Measurements from ENCODE around the gene ABAT. TPM values are rescaled to one million over a fixed set of nuclear protein-coding genes. Genes with fewer than 3 reads are reported as not detected.
A peak's percentile ranks its signal among the peaks of the same experiment; 100 is the strongest.

Gene ABAT
- polyA plus RNA-seq (2011; rRNA removed) = 1.2 and 1.3 TPM in 2 replicates
- polyA plus RNA-seq (2012; cell fraction: cytosol; rRNA removed) = 0.16 and 0.27 TPM in 2 replicates
- 0.58 and 0.69 TPM in 2 replicates for polyA plus RNA-seq (2012; cell fraction: nucleus; rRNA removed)
- polyA plus RNA-seq (2017; fragmentation: RNase III; extraction: RNeasy Plus Mini Kit Qiagen cat#74134 plus additional on column Dnase treatment) = 0.60 to 0.68 TPM (median 0.66 TPM) in 3 replicates
- 1.1 and 1.7 TPM in 2 replicates for polyA minus RNA-seq (2011; rRNA and poly(A)+ RNA removed)

DNA sequence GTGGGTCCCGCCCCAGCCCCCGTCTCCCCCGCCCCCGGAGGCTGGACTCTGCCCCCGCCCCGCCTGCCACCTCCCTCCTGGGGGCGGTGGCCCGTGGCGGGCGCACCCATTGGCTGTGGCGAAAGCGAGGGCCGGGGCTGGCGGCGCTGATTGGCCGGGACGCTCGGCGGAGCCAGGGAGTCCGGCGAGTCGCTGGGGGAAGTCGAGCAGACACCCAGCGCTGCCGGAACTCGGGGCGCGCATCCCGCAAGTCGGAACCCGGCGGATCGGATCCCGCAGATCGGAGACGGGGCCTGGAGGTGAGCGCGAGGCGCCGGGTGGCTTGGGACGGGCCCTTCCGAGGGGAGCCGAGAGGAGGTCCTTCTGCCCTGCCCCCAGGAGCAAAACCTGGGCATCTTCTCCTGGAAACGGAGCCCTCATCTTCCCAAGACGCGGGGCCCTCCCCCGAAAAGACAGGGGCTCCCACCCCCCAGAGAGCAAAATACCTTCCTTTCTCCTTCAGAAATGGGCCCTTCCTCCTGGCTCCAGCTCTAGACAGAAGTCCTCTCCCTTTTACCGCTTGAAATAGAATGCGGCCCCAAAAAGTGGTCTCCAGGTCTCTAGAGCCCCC, at the start of gene ABAT:
Gene ABAT, plus strand, starts transcription at position 205 of the 610 bp plus-strand sequence. CDS start 61,123 bp downstream, outside the sequence.
- POLR2A ChIA-PET = no interaction called here
- H3K9me3 ChIP-seq = peaks cover 1% of the 10 kb centered on the region
- peak; percentile 97 to 99 for ATAC-seq
- H3K4me3 ChIP-seq = peak within 1 kb of the TSS; percentile 44
- peak within 1 kb of the TSS in 1 of 2 experiments; percentile 66; a peak in 3 of 6 replicates for H3K27ac ChIP-seq
- 10% methylated on average over 22 of the region's 49 CpGs for WGBS (ENCODE audit: missing lambda C conversion rate)
- H3K4me2 ChIP-seq = peak within 1 kb of the TSS; percentile 78
- CTCF ChIA-PET = interaction anchor here (2.5 to 2.6 kb wide), 2 partner anchors 13 to 206 kb away, joined by 8 to 14 read pairs; no protein-coding TSS in a partner anchor
- no peak for FAIRE-seq
- peaks cover 29% of the 10 kb centered on the region for H3K4me1 ChIP-seq
- TF ChIP-seq RNF2 (IDR thresholded peaks at IDR 0.05; ENCODE audit: borderline replicate concordance, low read depth) (peak; percentile 54; the same call in 1 of the 2 replicates), CBX2 (IDR thresholded peaks at IDR 0.05; ENCODE audit: borderline replicate concordance, low read depth) (no peak), CHD2 (IDR thresholded peaks at IDR 0.05; ENCODE audit: low read length, partially characterized antibody) (no peak)
- peak; percentile 66 to 93 for DNase-seq (ENCODE audit: low read depth in 1 of 2, low spot score in 1 of 2)

DNA sequence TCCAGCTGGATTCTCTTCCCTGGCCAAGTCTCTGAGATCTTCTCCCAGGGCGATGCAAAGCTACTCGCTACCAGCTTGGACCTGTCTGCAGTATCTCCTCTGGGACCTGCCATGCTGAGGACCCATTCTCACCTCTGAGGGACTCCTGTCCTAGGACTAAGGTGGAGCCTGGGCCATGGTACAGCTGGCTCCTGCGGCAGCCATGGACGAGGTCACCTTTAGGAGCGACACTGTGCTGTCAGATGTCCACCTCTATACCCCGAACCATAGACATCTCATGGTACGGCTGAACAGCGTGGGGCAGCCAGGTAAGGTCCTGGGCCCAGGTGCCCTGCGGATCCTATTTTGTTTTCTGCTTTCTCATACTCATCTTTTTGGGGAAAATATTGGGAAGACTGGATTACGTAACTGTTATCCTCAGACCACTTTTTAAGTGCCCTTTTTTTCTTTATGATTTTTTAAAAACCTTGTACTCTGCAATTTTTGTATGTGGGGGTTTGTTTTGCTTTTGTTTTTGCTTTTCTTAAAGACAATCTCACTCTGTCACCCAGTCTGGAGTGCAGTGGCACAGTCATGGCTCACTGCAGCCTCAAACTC, 48.8 kb upstream of the ABAT start:
- Histone ChIP-seq H3K9me3 (no peaks in the 10 kb centered on the region), H3K4me1 (peaks cover 15% of the 10 kb centered on the region), H3K4me3 (no peak overlapping the region), H3K27ac (no peak overlapping the region), H3K4me2 (no peak overlapping the region)
- ATAC-seq = no peak
- FAIRE-seq = no peak
- 93% methylated on average over 10 of the region's 10 CpGs for WGBS (ENCODE audit: missing lambda C conversion rate)
- ChIA-PET POLR2A (no interaction called here), CTCF (interaction anchor here (1.2 to 1.9 kb wide), 7 partner anchors 10 to 35 kb away, joined by 3 to 6 read pairs (median 4); no protein-coding TSS in a partner anchor)
- DNase-seq (ENCODE audit: low read depth in 1 of 2, low spot score in 1 of 2) = no peak
- TF ChIP-seq FOSB (CRISPR knock-in tag; IDR thresholded peaks at IDR 0.05) (no peak), BHLHE40 (IDR thresholded peaks at IDR 0.05; ENCODE audit: low read depth, low read length) (no peak), POLR2A (IDR thresholded peaks at IDR 0.05; ENCODE audit: low read length) (no peak), MAFK (IDR thresholded peaks at IDR 0.05; ENCODE audit: partially characterized antibody) (no peak), NFE2L2 (conservative IDR thresholded peaks at IDR 0.05; ENCODE audit: low read length) (no peak), HDAC2 (IDR thresholded peaks at IDR 0.05) (no peak), RNF2 (IDR thresholded peaks at IDR 0.05; ENCODE audit: borderline replicate concordance, low read depth) (no peak), NPAS2 (CRISPR knock-in tag; IDR thresholded peaks at IDR 0.05; ENCODE audit: borderline replicate concordance) (no peak), KDM5A (IDR thresholded peaks at IDR 0.05) (no peak), RFX5 (IDR thresholded peaks at IDR 0.05) (no peak), PHF8 (IDR thresholded peaks at IDR 0.05; ENCODE audit: borderline replicate concordance, low read depth) (no peak), FOXS1 (CRISPR knock-in tag; IDR thresholded peaks at IDR 0.05) (no peak), HOXB13 (CRISPR knock-in tag; IDR thresholded peaks at IDR 0.05; ENCODE audit: low read depth) (no peak), CEBPB (IDR thresholded peaks at IDR 0.05) (no peak)
- TF ChIP-seq, protein P1, sequence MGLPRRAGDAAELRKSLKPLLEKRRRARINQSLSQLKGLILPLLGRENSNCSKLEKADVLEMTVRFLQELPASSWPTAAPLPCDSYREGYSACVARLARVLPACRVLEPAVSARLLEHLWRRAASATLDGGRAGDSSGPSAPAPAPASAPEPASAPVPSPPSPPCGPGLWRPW (IDR thresholded peaks at IDR 0.05) = no peak
- TF ChIP-seq, protein P2, sequence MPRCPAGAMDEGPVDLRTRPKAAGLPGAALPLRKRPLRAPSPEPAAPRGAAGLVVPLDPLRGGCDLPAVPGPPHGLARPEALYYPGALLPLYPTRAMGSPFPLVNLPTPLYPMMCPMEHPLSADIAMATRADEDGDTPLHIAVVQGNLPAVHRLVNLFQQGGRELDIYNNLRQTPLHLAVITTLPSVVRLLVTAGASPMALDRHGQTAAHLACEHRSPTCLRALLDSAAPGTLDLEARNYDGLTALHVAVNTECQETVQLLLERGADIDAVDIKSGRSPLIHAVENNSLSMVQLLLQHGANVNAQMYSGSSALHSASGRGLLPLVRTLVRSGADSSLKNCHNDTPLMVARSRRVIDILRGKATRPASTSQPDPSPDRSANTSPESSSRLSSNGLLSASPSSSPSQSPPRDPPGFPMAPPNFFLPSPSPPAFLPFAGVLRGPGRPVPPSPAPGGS (IDR thresholded peaks at IDR 0.05) = no peak
- TF ChIP-seq, protein P3, sequence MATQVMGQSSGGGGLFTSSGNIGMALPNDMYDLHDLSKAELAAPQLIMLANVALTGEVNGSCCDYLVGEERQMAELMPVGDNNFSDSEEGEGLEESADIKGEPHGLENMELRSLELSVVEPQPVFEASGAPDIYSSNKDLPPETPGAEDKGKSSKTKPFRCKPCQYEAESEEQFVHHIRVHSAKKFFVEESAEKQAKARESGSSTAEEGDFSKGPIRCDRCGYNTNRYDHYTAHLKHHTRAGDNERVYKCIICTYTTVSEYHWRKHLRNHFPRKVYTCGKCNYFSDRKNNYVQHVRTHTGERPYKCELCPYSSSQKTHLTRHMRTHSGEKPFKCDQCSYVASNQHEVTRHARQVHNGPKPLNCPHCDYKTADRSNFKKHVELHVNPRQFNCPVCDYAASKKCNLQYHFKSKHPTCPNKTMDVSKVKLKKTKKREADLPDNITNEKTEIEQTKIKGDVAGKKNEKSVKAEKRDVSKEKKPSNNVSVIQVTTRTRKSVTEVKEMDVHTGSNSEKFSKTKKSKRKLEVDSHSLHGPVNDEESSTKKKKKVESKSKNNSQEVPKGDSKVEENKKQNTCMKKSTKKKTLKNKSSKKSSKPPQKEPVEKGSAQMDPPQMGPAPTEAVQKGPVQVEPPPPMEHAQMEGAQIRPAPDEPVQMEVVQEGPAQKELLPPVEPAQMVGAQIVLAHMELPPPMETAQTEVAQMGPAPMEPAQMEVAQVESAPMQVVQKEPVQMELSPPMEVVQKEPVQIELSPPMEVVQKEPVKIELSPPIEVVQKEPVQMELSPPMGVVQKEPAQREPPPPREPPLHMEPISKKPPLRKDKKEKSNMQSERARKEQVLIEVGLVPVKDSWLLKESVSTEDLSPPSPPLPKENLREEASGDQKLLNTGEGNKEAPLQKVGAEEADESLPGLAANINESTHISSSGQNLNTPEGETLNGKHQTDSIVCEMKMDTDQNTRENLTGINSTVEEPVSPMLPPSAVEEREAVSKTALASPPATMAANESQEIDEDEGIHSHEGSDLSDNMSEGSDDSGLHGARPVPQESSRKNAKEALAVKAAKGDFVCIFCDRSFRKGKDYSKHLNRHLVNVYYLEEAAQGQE (IDR thresholded peaks at IDR 0.05) = no peak
